ENCODE data around the gene CHRM4.

DNA sequence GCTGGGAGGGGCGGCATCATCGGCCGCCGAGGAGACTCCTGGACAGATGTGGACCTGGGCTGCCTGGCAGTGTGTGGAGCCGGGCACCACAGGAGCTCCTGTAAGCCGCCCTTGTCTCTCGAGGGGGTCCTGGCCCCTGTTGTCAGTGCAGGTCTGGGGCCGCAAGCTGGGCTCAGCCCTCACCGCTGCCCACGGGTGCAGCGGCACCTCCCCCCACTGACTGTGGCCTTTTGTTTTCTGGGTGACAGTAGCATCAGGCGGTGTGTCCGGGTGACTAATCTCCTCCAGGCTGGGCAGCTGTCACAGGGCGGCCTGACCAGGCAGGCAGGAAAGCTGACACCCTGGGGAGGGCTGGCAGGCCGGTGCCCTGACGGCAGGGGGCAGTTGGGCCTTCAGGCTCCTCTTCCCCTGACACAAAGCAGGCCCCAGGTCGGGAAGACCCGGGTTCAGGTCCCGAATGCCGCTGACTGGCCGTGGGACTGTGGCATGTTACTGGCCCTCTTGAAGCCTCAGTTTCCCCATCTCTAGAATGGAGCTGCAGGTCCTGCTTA lies 28.0 kb downstream of the CHRM4 start:
- TF ChIP-seq, protein P1, sequence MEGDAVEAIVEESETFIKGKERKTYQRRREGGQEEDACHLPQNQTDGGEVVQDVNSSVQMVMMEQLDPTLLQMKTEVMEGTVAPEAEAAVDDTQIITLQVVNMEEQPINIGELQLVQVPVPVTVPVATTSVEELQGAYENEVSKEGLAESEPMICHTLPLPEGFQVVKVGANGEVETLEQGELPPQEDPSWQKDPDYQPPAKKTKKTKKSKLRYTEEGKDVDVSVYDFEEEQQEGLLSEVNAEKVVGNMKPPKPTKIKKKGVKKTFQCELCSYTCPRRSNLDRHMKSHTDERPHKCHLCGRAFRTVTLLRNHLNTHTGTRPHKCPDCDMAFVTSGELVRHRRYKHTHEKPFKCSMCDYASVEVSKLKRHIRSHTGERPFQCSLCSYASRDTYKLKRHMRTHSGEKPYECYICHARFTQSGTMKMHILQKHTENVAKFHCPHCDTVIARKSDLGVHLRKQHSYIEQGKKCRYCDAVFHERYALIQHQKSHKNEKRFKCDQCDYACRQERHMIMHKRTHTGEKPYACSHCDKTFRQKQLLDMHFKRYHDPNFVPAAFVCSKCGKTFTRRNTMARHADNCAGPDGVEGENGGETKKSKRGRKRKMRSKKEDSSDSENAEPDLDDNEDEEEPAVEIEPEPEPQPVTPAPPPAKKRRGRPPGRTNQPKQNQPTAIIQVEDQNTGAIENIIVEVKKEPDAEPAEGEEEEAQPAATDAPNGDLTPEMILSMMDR (IDR thresholded peaks at IDR 0.05): no peak
- TF ChIP-seq POLR2A (IDR thresholded peaks at IDR 0.05): no peak
